HG02763 (cell line): ENCODE measurements around the gene ACBD6.
A peak's percentile ranks its signal among the peaks of the same experiment; 100 is the strongest.

Experiments
- ATAC-seq: cut with Tn5 transposase; IDR thresholded peaks from one replicate; pipeline ENCODE4 v1.9.1; 2021; ENCODE audit warnings: mild to moderate bottlenecking, moderate library complexity; ENCODE audit not compliant: unreplicated experiment

The ACBD6 gene

DNA sequence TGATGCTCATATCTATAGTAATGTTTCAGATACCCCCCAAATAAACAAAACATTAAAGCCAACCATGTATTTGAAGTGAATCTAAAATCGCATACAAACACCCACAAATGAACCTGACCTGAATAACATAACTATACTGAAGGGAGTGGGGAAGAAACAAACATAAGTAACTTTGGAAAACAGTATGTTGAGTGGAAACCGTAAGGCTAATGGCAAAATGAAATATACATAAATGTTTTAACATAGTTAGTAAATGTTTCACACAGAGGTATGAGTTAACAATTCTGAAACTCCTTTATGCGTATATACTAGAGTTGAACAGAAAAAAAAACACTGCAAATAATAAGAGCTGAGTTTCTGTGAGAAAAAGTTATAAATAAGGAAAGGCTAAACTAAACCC is 125.6 kb downstream of the ACBD6 start:
- ATAC-seq, result no peak

- no peak for ATAC-seq
These were observed 126.1 kb downstream of the ACBD6 start for GRCh38 chr1:180376253-180376652.

DNA sequence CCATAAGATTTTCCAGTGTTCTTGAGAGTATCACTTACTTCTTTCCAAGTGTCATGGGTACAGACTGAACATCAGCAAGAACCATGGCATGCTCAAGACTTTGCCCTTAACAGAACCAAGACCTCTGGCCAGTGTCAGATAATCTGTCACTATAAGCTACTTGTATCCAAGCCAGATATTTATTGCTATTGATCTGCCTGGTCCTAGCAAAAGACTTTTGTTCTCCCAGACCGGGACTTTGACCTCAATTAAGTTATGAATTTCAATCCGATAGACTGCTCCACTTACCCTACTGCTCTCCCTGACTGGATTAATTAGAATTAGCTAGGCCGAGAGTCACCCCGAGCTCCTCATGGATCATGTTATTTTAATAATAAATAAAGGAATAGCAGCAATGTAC is 129.6 kb downstream of the ACBD6 start:
- no peak for ATAC-seq

DNA sequence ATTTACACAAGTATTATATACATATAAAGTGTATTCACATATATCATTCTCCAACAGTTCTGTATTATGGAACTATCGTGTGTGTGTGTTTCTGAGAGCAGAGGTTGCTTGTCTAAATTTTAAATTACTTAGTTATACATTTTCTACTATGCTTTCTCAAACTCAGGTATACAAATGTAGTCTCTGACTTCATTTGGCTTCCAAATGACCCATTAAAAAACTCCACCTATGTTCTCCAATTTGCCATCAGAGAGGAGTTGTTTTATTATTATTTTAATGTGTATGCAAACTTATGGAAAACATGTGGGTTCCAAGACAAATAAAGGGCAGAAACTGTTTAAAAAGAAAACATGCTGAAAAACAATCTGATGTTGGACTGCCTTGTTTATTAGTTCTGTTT is 131.8 kb downstream of the ACBD6 start:
- no peak for ATAC-seq

DNA sequence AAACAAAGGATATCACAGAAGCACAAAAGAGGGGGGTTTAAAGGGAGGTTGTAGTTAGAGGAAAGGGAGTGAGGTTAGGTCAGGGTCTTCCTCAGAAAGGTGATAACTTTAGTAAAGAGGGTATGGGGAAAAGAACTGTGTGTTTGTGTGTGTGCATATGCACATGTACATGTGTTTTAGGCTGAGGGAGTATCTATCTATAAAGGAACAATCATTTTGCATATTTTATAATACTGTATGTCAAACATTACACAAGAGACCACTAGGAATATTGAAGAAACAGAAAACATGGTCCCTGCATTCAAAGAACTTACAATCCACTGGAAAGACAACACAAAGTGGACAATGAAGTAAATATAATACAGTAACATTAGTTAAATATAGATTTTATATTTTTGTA is 132.2 kb downstream of the ACBD6 start:
- ATAC-seq, result no peak

GRCh38 chr1:180369061-180369460 is 133.3 kb downstream of the ACBD6 start:
- no peak for ATAC-seq

DNA sequence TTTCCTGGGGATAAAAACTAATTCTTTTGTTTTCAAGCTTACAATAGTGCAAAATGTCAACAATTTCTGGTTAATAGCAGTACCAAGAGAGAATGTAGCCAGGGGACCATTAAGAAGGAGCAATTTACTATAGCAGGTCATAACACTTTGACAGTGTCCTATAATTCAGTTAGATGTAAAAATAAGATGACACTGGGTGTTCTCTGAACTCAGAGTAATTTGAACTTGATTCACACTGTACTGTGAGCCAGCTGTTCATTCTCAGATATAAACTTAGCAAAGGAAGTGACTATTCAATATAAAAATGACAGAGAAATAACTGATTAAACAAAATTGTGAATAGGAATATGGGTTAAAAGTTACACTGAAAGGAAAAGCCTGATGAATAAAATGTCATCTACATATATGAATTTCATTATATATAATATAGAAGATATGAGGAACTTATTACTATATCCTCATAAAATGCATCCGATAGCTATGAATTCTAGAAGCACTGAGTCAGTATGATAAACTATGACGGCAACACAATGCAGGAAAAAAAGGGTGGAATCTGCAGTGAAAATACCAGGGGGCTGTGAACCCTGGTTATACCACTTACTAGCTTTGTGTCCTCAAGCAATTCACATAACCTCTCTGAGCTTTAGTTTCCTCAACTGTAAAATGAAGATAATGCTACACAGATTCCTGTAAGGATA is 135.9 kb downstream of the ACBD6 start:
- ATAC-seq, result no peak

- ATAC-seq, result no peak
These were observed 137.3 kb downstream of the ACBD6 start for GRCh38 chr1:180365039-180365438.

DNA sequence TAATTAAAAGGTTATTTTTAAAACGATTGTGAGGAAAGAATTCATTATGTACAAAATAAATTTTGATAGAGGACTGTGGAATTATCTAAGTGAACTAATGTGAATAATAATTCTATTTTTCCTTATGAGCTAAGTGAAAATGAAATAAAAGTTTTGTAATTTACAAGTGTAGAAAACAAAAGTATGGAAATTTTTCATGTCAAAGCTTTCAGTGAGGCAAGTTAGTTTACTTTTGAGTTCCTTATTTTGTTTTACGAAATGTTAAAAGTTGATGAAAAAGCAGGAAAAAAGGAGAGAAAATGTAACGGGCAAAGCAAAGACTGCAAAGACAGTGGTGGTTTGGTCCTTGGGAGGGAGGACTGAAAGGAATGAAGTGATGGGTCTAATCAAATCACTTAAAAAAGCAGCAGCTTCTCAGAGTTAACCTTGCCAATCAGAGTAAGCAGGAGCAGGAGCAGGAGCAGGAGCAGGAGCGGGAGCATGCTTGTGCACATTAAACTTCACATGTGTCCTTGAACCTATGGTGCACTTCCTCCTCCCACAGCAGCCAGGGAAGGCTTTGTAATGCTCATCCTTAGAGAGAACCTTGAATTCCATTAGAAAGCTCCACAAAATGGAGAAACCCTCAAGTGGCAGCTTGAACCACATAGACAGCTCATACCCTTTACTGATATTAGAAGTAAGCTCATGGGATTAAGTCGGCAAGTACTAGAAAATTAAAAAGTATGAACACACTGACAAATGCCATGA is 139.0 kb downstream of the ACBD6 start:
- no peak for ATAC-seq

GRCh38 chr1:180360333-180361075 is 141.9 kb downstream of the ACBD6 start:
- no peak for ATAC-seq

- no peak for ATAC-seq
These were observed 143.7 kb downstream of the ACBD6 start for GRCh38 chr1:180358649-180359048.

GRCh38 chr1:180353945-180354344 is 148.4 kb downstream of the ACBD6 start:
- no peak for ATAC-seq

DNA sequence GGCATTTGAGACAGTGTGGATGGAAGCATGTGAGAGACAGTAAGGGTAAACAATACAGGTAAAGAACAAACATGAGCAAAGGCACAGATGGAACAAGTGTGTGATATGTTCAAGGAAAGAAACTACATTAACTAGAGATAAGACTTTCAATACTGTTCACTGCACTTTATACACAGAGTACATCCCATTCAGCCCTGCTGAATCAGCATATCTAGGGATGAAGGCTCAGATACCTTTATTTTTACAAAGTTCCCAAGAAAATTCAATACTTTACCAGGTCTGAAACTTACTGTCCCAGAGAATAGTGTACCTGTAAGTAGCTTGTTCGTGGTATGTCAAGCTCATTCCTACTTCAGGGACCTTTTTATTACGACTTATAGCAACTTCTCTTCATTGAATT is 149.8 kb downstream of the ACBD6 start:
- ATAC-seq, result no peak

DNA sequence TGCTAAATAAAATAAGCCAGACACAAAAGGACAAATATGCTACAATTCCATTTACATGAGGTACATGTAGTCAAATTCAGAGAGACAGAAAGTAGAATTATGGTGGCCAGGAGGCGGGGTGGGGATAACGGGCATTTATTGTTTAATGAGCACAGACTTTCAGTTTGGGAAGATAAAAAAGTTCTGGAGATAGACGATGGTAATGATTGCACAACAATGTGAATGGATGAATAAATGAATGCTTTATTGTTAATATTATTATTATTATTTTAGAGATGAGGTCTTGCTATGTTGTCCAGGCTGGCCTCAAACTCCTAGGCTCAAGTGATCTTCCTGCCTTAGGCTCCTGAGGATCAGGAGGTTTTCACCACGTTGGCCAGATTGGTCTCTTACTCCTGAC is 150.4 kb downstream of the ACBD6 start:
- ATAC-seq, result no peak

- no peak for ATAC-seq
These were observed 157.2 kb downstream of the ACBD6 start for GRCh38 chr1:180345148-180345547.

- peak; percentile 80 for ATAC-seq
These were observed 158.2 kb downstream of the ACBD6 start for GRCh38 chr1:180343921-180344769.

DNA sequence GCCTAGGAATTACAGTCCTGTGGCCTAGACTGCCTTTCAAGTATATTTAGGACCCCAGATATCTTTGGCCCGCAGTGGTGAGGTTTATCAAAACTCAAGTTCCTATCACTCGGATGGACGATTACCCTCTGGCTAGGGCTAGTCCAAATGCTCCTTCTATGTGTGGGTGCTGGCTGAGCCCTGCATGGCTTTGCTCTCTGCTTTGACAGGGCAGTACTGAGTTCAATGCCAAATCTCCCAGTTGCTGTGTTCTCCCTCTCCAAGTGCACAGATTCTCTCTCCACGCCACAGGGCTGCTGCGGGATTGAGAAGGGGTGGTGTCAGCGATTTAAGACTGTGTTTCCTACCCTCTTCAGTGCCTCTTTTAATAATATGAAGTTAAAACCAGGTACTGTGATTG is 175.3 kb downstream of the ACBD6 start:
- no peak for ATAC-seq

DNA sequence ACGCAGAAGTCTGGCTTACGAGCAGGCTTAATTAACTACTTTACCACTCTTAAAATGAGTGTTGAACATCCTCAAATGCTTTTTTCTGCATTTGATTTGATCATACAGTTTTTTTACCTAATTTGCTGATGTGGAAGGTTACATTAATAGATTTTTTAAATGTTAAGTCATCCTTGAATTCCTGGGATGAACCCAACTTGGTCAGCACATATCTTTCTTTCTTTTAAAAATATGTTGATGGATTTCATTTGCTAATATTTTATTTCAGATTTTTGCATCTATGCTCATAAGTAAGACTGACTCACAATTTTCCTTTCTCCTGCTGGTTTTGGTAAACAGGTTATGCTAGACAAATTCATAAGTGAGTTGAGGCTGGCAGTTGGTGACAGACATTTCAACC is 189.5 kb downstream of the ACBD6 start:
- no peak for ATAC-seq

GRCh38 chr1:180311011-180311730 is 191.2 kb downstream of the ACBD6 start:
- ATAC-seq, result no peak

DNA sequence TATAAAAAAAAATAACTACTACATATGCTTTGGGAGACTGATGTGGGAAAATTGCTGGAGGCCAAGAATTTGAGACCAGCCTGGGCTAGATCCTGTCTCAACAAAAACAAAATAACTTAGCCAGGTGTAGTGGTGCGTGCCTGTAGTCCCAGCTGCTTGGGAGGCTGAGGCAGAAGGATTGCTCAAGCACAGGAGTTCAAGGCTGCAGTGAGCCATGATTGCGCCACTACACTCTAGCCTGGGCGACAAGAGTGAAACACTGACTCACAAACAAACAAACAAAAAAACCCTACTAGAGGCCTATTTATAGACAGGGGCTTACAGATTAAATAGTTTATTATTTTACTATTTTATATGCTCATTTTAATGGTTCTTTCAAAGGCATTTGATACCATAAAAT is 192.3 kb downstream of the ACBD6 start:
- no peak for ATAC-seq
